HG03064 (cell line): ENCODE data around the gene TEX36.
"Not testable (repeated sequence)": the region's sequence is repeated elsewhere in the genome, so short reads cannot be mapped to it uniquely, and the experiment has no call there.

Source experiments
- ATAC-seq: cut with Tn5 transposase; IDR thresholded peaks from one replicate; pipeline ENCODE4 v1.9.1; 2021; ENCODE audit warnings: low read depth; ENCODE audit not compliant: unreplicated experiment

The TEX36 gene

DNA sequence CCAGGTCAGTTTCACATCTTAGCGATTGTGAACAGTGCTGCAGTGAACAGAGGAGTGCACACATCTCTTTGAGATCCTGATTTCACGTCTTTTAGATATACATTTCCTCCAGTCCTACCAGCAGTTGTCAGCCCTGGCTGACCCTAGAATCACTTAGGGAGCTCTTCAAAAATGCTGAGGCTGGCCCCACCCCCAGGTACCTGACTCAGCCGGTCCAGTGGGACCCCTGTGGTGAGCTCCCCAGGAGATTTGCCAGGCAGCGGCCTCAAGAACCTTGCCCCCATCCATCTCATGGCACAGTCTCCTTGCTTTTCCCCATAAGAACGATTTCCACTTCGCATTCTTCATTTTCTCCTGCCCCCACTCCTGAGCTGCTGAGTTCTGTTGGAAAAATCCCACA, 45.5 kb downstream of the TEX36 start:
- no peak for ATAC-seq

DNA sequence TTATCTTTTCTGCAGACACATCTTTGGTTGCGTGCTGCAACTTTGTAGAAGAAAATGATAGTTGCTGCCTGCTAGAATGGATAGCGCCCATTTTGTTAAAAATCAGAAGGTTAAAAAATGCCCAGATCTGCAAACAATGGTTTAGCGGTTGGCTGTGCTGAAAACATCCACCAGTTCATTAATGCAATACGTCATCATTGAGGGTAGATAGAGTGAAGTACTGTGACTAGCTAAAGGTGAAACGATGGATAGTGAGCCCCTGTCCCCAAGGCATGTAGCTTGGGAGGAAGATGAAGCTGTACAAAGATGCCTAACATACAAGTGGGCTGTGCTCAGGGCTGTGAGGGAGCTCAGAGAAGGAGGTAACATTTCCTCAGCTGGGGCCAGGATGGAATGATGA, 48.4 kb downstream of the TEX36 start:
- ATAC-seq, result no peak

DNA sequence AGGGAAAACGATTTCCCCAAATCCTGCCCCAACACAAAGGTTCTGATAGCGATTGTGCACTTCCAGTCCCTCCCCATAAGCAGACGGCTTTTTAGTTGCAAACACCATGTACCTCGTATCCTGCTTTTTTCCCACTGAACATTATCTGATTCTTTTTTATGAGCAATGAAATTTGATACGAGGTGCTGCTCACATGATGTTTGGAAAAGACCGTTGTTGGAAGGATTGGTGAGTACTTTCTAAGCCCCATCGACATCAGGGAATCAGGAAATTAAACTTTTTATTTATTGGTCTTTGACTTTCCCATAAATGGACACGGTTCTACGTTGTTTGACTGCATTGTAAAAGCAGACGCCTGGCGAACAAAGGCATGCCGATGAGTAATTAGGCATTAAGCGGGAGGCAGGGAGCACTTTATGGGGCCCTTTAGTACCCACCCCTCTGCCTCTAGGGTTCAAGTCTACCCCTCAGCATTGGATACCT, 49.4 kb downstream of the TEX36 start:
- no peak for ATAC-seq

DNA sequence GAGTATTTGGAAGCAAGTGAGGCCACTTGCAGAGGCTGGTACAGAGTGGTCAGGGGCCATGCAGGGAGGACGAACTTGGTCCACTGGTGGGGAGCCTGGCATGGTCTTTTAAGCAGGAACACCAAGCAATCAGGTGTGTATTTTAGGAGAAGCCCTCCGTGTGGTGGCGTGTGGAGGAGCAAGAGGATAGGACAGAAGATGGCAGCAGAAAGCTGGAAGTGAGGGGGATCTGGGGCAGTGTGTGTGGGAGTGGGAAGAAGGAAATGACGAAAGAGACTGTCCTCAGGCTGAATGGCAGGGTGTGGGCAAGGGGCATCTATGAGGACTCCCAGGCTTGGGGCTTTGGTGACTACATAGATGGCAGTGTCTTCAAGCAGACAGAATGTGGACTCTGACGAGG, 51.2 kb downstream of the TEX36 start:
- no peak for ATAC-seq

DNA sequence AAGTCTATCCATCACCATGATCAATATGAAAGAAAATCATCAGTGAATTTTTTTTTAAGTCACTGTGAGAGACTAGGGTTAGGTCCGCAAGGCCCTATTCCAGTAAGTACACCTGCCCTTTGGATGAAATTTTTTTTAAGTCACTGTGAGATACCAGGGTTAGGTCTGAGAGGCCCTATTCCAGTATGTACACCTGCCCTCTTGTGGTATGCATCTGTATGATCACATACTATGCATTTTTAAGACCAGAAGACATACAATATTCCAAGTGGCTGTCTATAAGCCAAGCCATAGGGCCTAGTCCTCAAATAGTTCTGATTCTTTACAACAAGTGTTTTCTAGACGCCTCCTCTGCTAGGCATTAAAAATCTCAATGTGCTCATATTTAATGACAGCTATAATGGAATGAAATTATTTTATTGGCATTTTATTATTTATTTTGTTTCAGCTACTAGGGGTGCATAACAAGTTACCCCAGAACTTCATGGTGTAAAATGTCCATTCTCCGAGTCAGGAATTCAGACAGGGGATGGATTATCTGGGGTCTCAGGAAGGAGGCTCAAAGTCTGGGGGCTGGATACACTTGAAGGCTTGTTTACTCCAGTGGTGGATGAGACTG, 53.1 kb downstream of the TEX36 start:
- no peak for ATAC-seq

DNA sequence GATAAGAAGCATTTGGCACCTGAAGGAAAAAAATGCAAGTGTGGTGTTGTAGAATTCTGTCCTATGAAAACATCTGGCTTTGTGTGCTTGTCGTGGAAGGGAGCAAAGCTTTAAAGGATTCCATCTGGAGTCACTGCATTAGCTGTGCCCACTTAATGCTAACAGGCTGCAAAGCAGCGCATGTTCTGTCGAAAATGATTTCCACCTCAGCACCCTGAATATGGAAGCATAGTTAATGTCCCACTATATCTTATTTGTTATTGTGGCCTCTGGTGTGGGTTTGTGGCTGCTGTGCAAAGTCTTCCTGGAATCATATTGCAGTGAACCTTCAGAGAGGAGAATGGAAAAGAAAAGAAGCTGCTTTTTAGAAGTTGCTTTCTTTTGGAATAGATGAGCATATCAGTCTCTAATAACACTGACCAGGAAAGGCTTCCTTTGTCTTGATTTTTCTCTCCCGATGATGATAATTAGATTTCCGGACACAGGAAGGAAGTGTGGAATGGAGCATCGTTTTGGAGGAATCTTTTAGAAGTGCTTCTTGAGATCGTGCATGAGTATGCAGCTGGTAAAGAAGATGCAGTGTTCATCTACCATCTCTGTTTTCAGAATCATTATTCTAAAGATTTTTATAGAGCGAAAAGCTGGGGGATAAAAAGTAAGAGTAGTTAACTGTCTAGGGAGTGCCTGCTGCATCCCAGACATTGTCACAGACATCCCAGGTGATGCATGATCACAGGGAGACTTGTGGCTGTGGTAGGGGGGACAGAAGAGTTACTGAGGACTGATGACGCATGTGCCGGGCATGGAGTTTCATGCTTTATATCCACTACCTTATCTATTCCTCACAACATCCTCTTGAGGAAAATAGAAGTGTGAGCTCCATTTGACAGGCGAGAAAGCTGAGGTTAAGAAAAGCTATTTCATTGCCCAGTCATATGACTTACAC, 54.6 kb downstream of the TEX36 start:
- no peak for ATAC-seq

DNA sequence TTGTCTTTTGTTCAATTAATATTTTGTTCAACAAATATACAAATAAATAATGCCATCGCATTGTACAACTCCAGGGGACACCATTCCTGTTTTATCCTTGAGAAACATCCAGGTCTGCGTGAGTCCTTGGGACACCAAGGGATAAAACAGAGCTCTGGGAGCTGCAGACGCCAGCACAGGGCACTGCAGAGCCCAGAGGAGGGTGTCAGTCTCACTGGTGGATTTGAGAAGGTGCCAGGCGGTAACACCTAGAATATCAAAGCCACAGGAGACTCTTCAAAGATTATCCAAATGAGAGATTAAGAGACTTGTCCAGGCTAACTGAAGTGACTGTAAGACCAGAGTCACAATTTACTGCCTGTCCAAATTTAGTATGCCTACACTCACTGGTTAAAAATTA, 55.3 kb downstream of the TEX36 start:
- no peak for ATAC-seq

DNA sequence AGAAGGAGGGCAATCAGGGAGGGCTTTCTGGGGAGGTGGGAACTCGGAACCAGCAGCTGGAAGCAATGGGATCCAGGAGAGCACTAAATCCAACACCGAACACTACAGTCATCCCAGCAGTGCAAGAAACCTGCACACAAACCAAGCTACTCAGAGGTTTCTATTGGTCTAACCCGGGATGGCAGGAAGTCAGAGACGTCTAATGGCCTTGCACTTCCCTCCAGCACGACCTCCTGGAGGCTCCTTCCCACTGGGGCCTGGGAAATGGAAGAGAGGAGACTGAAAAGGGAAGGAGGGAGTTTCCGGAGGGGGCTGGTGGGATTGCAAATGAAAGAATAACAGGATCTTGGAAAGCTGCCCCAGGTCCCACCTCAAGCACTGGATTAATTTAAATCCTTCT, 56.3 kb downstream of the TEX36 start:
- ATAC-seq, result no peak

DNA sequence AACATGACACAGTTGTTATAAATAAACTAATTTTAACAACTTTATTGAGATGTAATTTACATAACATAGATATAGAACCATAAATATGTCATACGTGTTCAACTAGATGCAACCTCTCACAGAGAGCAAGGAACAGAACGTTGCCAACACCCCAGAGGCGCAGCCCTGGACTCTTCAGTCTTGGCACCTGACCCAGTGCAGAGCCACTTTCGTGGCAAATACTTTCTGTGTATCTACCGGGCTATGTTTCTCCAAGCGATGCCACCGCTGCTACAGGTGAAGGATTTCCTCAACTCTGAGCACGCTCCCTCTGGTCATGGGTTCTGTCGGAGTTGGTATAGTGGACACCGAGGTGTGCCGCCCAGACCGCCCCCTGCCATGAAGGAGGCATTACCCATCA, 57.4 kb downstream of the TEX36 start:
- ATAC-seq, result no peak

DNA sequence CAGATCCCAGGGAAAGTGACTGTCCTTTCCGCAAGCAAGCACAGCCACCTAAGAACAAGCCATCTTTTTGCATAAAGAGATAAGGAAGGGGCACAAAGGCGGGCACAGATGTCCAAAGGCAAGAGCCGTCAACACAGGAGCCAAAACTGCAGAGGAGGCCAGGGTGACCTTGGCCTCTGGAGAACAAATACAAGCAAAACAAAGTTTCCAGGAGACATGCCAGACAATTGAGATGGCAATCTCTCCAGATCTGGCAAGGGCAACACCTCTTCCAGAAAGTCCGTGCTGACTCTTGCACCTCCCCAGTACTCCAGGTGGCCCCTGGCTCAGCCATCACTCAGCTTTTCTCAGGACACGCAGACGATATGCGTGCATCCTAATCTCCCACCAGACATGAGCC, 58.2 kb downstream of the TEX36 start:
- no peak for ATAC-seq

DNA sequence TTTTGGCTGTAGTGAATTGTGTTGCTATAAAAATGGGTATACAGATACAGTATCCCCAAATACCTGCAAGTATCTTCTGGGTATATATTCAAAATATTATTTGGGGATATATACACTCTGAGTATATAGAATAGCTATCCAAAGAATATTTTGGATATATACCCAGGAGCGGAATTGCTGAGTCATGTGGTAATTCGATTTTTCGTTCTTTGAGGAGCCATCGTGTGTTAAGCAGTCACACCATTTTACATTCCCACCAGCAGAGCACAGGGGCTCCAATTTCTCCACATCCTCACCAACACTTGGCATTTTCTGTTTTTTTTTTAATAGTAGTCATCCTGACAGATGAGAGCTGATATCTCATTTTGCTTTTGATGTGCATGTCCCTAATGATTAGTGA, 61.9 kb downstream of the TEX36 start:
- no peak for ATAC-seq

DNA sequence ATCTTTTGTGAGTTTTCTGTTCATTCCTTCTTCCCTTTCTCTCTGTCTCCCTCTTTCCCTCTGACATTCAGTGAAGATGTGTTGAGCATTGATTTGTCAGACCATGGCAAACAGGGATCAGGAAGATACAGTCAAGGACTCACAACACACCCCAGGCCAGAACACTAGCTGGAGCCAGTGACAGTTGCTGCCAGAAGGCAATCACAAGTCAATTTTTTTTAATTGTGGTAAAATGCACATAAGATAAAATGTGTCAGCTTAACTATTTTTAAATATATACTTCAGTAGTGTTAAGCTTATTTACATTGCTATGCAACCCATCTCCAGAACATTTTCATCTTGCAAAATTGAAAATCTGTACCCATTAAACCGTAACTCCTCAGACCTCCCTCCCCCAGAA, 62.6 kb downstream of the TEX36 start:
- ATAC-seq, result no peak

DNA sequence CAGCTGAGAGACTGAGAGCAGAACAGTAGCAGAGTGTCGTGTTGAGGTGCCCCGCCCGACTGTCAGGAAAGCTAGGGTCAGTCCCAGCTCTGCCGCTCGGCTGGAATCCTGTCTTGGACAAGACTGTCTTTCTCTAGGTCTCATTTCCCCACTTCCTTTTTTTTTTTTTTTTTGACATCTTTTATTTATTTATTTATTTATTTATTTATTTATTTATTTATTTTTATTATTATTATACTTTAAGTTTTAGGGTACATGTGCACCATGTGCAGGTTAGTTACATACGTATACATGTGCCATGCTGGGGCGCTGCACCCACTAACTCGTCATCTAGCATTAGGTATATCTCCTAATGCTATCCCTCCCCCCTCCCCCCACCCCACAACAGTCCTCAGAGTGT, 69.9 kb downstream of the TEX36 start:
- not testable (repeated sequence) for ATAC-seq

DNA sequence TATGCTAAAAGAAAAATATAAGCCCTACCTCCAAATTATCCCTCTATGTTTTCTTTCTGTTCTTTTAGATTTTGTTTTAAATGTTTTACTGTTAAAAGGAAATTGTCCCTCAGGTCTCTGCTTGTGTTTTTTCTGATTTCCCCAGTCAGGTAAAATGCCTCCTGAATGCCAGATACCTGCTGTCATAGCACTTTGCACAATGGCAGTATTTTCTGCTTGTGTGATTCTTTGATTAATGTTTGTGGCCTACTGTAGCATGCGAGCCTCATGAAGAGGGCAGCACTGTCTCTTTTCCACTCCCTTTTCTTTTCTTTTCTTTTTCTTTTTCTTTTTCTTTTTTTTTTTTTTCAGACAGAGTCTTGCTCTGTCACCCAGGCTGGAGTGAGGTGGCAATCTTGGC, 71.2 kb downstream of the TEX36 start:
- no peak for ATAC-seq

DNA sequence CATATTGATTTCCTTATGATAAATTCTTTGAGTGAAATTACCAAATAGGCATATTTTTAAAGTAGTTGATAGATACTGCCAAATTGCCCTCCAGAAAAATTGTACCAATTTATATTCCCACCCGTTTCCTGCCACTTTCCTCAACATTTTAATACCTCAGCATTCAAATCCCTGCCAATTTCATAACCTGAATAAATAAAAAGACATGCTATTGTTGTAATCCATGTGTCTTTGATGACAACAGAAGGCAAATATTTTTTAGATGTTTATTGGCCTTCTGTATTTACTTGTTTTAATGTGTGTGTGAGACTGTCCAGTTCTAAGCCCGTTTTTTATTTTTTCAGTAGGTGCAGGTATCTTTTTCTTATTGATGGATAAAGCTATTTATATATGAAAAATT, 71.7 kb downstream of the TEX36 start:
- no peak for ATAC-seq

DNA sequence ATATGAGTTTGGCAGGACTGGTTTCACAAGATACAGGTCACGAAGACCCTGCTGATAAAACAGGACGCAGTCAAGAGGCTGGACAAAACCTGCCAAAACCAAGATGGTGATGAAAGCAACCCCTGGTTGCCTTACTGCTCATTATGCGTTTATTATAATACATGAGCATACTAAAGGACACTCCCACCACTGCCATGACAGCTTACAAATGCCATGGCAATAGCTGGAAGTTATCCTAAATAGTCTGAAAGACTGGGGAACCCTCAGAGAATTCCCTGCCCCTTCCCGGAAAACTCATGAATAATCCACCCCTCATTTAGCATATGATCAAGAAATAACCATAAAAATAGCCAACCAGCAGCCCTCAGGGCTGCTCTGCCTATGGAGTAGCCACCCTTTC, 73.1 kb downstream of the TEX36 start:
- no peak for ATAC-seq

DNA sequence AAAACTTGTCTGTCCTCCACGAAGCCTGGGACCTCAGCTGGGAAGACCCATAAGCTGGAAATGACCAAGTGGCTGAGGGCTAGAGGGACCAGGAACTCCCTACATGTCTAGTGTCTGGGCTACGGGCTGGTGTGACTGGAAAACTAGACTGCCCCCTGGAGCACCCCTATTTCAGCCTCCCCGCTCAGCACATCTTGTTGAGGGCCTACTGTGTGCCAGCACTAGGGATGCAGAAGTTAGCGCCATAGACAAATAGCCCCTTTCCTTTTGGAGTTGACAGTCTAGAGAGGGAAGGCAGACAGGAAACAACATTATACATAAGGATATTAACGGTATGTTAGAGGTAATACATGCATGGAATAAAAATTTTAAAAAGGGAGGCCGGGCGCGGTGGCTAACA, 74.5 kb downstream of the TEX36 start:
- no peak for ATAC-seq

DNA sequence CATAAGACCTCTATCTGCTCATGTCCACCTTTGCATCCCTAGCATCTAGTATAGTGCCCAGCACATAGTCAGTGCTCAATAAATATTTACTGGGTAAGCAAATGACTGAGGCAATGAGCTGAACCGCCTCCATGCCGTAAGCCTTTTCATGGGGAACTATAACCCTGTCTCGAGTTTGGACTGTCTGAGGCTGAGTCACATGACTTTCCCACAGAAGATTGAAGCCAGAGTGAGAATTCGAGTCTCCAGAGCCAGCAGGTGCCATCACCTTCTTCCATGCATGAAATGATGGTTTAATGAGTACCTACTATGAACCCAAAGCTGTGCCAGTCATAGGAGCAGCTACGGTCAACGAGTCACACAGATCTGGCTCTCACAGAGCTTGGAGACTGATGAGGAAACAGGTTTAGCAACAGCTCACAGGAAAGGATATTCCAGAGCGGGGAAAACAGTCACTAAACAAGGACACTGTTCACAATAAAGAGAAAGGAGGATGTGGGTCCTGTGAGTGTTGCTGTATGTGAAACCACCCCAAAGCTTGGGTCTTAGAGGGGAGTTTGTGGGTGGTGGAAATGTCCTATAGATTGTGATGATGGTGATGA, 75.2 kb downstream of the TEX36 start:
- ATAC-seq, result no peak

DNA sequence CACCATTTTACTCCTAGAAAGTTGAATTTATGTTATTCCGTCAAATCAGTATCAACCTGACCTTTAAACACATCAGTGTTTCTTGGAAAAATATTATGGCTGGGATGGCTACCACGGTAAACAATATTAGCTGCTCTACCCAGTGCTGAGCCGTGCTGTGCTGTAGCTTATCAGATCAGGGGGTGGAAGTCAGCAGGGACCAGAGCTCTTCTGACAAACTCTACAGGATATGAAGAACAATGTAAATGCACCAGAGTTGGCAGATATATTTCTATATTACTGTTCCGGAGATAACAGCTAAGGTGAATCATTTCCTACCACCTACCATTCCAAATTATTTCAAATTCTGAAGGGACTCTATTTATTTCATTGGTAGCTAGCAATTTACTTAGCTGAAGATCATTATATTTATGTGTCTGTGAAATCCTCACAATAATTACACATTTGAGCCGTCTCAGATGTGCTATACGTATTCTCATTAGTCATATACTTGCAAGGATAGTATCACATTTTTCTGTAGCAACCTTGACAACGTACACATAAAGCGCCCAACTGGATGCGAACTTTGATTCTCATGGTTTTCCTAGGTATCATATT, 76.5 kb downstream of the TEX36 start:
- ATAC-seq, result no peak
